ENCODE results near the gene EPHB2.
"Not testable (repeated sequence)": the region's sequence is repeated elsewhere in the genome, so short reads cannot be mapped to it uniquely, and the experiment has no call there.

EPHB2 gene

DNA sequence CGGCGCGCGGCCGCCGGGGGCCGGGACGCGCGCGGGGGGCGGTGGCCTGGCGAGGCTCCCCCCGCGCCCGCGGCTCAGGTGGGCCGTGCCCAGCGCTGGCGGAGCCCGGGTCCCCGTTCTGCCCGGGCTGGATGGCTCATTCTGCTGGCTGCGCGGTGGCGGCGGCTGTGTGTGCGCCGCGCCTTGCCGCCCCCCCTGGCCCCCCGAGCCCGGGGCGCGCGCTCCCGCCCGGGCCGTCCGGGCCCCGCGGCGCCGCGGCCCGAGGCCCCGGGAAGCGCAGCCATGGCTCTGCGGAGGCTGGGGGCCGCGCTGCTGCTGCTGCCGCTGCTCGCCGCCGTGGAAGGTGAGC, at the start of gene EPHB2:
TSS of gene EPHB2 (plus strand) at position 139 of the 349 bp plus-strand sequence. CDS start at position 283, 144 bp downstream.
- DNase-seq, result peak in 11 of 14 donors; percentile 17 to 85 (median 54)

DNA sequence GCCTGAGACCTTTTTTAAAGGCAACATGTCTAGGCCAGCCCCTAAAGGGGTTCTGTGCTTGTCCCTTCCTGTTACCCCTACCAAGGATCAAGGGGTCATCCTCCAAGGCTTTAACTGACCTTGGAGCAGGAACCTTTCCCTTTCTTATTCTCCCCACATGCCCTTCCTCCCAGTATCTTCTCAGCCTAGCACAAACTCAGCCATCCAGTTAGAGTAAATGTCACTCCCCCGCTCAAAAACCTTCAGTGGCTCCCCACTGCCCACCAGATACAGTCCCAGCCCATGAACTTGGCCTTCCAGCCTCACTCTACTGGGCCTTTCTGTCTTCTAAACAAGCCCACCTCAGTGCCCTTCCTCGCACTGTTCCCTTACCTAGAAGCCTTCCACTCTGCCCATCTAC, 48.8 kb upstream of the EPHB2 start:
- DNase-seq, result no peak

DNA sequence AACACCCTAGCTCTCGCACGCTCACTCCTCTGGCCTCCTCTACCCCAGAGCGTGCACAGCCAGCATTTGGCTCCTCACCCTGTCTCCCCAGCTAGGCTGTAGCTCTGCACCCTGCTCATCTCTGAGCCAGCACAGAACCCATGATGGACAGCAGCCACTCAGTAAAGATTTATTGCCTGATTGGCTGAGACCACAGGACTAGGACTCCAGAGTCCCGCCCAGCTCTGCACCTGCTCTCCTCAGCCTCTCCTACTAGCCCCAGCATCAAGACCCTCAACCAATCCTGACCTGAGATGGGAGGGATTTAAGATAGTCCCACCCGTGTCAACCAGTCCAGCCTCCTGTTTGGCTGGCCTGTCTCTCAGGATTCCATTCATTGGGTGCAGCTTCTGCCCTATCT, 48.3 kb upstream of the EPHB2 start:
- peak in 5 of 14 donors; percentile 11 to 54 (median 42) for DNase-seq

DNA sequence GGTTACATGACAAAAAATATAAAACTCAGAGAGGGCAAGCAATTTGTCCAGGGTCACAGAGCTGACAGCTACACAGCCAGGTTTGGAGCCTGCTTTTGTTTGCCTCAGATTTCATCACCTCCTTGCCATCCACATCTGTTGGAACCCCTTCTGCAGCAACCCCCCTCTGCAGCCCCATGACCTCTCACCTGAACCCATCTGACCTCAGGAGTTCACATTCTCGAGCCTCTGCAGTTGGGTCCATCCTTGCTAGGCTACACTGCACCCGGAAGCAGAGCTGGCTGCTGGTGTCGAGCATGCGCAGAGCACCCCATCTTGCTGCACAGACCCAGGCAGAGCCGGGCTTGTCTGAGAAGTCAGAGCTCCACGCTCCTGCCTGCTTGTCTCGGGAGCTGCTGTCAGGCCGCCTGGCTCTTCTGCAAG, 47.6 kb upstream of the EPHB2 start:
- DNase-seq, result no peak

DNA sequence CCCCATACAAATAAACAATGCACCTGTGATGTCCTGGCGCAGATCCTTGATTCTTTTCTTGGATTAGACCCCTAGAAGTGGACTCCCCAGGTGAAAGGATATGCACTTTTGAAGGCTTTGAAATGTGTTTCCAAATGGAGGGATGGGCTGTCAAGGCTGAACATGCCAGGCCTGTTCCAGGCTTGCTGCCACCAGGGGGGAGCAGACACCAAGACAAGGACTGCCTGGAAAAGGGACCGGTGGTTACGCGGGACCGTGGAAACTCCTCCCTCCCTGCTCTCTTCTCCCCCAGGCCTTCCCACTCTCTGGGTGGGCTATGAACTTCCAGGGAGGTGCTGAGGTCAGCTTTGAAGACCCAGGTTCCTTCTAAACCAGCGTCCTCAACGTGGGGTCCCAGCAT, 44.9 kb upstream of the EPHB2 start:
- DNase-seq, result no peak

DNA sequence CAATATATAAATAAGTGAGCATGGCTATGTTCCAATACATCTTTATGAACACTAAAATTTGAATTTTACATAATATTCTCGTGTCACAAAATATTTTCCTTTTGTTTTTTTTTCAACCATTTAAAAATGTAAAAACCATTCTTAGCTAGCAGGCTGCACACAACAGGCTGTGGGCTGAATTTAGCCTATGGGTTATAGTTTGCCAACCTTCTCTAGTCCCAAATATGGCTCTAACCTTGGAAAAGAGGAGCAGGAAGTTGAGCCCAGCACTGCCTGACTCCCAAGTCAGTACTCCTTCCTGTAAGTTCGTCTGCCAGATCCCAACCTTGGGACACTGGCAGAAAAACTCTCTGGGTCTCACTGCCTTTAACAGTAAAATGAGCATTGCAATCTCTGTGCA, 44.2 kb upstream of the EPHB2 start:
- DNase-seq, result no peak

DNA sequence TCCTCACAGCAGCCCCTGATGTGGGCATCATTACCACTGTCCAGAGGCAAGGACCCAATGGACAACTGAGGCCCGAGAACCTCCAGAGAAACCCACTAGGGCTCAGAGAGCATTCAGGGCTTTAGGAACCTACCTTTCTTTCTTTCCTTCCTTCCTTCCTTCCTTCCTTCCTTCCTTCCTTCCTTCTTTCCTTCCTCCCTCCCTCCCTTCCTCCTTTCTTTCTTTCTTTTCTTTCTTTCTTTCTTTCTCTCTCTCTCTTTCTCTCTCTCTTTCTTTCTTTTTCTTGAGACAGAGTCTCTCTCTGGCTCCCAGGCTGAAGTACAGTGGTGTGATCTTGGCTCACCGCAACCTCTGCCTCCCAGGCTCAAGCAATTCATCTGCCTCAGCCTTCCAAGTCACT, 41.8 kb upstream of the EPHB2 start:
- DNase-seq, result not testable (repeated sequence)

DNA sequence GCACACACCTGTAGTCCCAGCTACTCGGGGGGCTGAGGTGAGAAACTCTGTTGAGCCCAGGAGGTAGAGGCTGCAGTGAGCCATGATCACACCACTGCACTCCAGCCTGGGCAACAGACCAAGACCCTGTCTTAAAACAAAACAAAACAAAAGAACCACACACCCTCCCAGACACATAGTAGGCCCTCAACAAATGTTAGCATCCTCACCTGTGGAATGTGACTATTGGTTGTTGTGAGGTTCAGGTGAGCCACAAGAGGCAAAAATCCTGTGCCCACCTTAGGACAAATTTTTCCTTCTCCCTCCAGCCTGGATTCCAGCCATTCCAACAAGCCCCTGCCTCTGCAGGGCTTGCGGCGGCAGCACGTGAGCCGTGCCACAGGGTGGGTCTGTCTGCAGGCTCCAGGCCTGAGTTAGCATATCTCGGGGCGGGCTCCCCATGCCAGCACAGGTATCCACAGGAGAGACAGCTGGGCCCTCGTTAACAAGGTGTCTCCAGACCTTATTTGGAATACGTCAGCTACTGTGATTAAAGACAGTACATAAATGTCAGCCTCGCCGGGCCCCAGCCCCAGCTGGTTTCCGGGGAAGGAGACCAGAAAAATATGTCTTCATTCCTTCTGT, 40.2 kb upstream of the EPHB2 start:
- DNase-seq, result no peak

DNA sequence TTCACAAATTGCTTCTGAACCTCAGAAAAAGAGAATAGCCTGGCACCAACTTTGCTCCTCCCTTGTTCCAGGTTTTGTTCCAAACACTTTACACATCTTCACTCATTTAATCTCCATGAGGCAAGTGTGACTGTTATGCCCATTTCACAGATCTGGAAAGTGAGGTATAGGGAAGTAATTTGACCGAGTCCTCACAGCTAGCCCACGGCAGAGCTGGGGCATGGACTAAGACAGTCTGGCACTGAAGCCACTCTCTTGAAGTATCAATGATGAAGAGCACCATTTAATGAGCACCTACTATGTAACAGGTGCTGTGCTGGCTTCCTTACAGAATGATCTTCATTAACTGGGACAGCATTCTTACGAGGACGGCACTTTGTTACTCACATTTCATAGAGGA, 38.6 kb upstream of the EPHB2 start:
- no peak for DNase-seq

DNA sequence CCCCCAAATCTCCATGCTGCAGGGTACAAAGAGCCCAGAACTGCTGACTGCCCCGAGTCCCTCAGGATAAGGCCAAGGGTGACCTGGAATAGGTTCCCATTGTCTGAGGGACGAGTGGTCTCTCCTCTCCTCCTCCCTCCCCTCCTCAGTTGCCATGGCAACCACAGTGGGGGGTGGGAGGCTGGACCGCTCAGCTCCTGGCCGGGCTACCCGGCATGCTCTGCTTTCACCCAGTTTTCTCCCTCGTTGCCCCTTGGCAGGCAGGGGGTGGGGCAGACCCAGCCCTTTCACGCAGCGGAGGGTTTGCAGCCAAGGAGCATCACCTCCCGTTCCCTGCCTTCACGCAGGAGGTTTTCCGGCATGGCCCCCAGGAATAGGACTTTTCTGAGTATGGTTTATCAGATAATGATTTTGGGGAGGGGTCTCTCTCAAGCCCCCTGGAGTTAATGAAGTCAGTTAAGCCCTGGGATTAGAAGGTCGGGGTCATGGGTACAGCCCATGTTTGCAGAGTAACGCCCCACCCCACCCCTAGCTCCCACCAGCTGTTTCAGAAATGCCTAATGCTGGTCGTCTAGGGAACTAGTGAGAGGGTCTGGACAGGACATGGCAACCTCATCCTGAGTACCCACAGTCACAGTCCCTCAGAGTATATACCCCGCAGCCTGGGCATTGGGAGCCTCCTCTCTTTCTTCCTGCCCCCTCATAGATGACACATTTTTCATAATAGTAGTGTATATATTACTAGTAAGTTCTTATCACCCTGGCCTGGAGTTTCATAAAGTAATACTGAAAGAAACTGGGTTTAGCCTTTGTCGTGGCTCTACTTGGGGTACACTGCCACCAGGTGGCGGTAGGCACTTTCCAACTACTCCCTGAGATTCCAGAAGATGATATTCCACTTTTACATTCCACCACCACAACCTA, 36.9 kb upstream of the EPHB2 start:
- peak in 4 of 14 donors; percentile 1 to 29 (median 12) for DNase-seq

DNA sequence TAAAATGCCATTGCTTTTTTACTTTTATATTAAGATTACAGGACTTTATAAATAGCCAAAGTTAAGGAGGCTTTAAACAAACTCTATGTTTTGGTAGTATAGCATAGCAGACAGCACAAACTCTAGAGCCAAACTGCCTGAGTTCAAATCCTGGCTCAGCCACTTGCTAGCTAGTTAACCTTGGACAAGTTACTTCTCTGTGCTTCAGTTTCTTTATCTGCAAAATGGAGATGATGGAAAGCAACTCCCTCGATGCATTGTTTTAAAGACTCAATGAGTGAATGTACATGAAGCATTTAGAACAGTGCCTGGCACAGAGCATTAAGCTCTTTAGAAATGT, 36.3 kb upstream of the EPHB2 start:
- DNase-seq, result no peak

DNA sequence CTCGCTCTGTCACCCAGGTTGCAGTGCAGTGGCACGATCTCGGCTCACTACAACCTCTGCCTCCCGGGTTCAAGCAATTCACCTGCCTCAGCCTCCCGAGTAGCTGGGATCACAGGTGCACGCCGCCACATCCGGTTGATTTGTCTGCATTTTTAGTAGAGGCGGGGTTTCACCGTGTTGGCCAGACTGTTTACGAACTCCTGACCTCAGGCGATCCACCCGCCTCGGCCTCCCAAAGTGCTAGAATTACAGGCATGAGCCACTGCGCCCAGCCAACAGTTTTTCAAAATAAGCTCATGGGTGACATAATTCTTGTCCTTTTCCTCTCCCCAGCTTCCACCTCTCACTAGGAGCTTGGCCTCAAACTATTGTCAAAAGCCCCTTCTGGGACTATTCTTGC, 34.5 kb upstream of the EPHB2 start:
- DNase-seq, result not testable (repeated sequence)

DNA sequence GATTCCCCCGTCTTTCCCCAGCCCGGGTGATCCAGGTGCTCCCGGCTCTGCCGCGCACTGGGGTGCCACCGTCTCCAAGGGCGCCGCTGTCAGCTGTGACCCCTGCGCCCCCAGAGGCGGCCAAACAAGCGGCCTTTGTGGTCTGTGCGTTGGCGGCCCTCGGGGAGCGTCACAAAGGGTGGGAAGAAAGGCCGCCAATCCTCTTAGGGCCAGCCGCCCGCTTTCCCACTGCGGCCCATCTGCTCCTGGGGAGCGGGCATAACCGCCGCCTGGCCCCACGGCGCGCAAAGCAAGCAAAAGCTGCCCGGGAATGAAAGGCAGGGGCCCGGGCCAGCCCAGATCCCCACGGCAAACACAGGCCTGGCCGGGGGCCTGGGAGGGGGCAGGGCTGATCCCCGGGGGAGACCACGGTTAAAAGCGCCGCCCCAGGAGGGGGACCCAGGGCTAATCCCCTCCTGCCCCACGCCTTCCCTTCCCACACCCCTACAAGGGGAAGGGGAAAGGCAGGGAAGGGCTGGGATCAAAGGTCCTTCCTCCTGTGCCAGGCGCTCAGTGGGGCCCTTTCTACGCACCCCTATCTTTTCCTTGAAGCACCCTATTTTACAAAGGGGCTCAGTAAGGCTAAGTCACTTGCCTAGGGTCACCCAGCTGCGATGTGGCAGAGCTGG, 33.6 kb upstream of the EPHB2 start:
- DNase-seq, result no peak

DNA sequence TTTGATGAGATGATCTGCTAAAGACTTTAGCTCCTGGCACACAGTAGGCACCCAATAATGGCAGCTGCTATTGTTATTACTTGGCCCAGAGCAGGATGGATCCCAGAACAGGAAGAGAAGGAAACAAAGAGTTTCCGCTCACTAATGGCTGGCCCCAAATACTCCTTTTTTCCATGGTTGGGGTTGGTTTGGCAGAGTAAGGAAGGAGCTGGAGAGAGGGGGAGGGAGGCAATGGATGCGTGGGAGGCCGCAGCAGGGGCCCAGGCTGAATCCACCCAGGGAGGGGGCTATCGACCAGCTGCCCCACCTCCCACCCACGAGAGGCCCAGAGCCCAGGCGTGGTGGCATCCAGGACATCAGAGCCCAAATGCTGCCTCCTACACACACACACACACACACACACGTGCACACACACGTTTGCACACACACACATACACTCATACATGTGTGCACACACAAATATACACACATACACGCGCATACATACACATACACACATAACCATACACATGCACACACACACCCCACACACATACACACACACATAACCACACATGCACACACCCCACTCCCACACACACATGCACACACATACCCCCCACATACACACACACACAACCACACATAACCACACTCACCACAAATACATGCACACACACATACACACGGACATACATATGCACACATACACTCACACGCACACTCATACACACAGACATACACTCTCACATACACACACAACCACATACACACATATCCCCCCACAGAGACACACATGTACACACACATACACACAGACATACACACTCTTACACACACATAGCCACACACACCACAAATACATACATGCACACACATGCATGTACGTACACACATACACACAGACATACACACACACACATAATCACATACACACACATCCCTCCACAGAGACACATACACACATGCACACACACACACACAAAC, 32.4 kb upstream of the EPHB2 start:
- no peak for DNase-seq

DNA sequence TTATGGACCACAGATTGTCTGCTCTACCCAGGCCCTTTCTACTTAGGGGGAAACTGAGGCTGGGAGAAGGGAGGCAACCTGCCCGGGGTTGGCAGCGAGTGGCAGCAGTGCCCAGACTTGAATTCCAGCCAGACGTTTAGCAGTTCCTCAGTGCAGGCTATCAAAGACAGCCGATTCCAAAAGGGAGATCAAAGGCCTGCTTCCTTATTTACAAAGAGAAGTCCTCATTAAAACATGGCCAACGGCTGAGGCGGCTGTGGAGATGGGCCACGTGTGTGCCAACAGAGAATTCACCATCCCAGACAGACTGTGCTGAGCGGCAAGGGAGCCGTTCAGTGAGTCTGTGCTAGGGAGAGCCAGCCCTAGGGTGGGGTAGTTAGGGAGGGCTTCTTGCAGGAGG, 29.9 kb upstream of the EPHB2 start:
- no peak for DNase-seq

DNA sequence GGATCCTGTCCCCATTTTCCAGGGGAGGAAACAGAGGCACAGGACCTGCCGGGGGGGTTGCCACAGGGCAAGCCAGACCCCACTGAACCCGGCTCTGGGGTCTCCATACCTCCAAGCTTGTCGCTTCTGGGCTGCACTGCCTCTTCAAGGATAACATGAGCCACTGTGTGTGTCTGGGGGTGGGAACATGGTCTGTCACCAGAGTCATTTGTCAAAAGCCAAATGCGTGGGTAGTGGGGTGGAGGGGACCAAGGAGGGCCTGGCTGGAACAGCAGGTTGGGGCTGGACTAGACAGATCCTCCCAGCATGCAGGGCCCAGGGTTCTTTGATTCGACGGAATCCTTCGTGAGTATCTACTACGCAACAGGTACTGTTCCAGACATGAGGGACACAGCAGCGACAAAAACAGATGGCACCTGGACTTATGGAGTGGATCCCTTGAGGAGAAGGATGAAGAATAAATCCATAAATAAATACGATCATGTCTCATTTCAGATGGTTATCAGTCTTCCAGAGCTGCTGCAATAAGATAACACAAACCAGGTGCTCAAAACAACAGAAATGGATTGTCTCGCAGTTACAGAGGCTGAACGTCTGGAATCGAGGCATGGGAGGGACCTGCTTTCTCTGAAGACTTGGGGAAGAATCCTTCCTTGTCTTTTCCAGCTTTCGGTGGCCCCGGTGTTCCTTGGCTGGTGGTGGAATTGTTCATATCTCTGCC, 28.9 kb upstream of the EPHB2 start:
- no peak for DNase-seq

DNA sequence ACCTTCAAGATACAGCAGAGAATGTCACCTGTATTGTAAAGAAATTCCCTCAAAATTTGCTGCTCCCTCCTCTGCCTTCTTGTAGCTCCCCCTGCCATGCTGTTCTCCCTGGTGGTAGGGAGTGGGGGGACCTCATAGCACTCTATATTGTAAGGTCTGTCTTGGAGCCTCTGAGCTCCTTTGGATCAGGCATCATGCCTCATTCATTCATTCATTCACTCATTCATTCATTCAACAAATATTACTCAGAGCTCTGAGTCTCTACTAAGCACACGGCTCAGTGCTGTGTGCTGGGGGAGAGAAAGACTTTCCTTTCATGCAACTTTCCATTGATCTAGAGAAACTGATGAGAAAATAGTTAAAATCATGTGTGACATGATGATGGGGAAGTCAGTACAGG, 27.1 kb upstream of the EPHB2 start:
- no peak for DNase-seq

DNA sequence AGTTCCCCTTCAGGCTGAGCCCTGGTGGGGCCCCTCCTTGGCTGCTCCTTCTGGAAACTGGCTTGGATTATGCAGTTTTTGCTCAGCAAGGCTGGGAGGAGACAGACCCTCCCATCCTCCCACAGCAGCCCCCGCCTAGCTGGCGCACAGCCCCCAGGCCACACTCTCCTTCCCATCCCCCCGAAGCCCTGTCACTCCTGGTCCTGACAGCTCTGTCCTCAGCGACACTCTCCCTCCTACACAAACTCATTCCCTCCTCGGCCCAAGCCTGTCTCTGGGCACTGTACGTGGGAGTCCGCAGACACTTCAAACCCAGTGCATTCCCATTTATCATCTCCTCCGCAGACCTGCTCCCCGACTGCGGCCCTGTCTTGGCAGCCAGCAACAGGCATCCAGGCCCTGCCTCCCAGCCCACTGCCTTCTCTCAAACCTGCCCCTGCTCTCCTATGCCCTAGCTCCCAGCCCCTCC, 25.0 kb upstream of the EPHB2 start:
- DNase-seq, result no peak

DNA sequence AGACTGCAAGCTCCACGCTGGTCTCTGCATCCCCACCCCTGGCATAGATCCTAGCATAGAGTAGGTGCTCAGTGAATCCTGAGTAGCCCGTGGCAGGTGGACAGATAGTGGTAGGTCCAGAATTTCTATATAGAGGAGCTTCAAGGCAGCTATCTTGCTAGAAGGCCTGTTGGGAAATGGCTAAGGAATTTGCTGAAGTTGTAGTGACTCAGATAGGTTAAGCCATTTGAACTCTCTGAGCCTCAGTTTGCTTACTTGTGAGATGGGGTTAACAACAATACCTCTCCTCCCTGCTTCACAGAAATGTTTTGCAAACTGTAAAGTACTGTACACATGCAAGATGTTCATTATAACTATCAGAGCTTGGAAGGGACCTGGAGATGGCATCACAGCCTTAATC, 23.4 kb upstream of the EPHB2 start:
- DNase-seq, result no peak

DNA sequence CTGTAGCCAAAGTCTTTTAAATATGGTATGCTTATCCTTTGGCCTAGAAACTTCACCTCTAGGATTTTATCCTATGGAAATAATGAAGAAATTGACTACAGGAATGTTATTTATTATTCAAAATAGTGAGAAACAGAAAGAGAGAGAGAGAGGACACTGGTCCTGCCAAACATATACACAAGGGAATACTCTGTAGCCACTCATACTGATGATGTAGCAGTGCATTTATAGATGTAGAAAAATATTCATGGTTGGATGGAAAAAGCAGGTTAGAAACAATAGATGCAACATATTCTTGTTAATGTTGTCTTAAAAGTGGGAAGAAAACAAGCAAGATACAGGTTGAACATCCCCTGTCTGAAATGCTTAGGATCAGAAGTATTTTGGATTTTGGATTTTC, 22.2 kb upstream of the EPHB2 start:
- DNase-seq, result no peak

DNA sequence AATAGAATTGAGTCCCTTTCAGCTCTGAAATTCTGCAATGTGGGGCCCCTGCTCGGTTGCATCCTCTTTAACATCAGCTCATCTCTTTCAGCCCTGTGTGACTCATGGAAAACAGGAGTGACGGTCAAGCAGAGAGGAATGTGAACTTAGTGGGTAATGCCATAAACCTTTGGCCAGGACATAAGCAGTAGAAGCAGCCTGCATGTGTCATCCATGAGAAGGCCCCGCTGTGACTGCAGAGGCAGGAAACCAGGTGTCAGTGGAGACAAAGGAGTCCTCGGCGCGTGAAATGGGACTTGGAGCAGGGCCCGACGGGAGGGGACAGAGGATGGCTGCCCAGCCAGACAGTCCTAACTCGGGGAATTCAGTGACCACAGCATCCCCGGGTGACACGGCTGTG, 21.1 kb upstream of the EPHB2 start:
- peak in 1 of 14 donors; percentile 49 for DNase-seq
